Astrocyte of the hippocampus (primary cell): ENCODE data around the gene WDR62.
"Not testable (repeated sequence)": the region's sequence is repeated elsewhere in the genome, so short reads cannot be mapped to it uniquely, and the experiment has no call there.

Source experiments
- DNase-seq: peaks from one replicate; pipeline ENCODE4 v3.0.0; 2011; ENCODE audit warnings: low read depth, low spot score

WDR62 gene

GRCh38 chr19:36032251-36033104 lies 22.2 kb upstream of the WDR62 start, which contains the start of gene CLIP3:
TSS of gene CLIP3 (minus strand) at chr19:36032873. CDS start at chr19:36032357, 516 bp downstream.
- DNase-seq: peak; percentile 88

DNA sequence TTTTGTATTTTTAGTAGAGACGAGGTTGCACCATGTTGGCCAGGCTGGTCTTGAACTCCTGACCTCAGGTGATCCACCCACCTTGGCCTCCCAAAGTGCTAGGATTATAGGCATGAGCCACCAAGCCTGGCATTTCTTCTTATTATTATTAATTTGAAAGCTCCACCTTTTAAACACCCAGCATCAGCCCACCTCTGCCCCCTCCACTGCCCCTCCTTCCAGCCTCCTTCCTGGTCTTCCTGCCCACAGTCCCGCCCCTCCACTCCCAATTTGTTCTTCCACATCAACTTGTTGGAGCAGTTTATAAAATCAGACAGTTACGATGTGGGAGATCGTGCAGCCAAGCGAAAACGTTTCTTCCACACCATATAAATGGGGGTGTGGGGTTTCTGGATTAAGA lies 14.2 kb upstream of the WDR62 start:
- DNase-seq: no peak

GRCh38 chr19:36041092-36041491 lies 13.6 kb upstream of the WDR62 start:
- DNase-seq: not testable (repeated sequence)

DNA sequence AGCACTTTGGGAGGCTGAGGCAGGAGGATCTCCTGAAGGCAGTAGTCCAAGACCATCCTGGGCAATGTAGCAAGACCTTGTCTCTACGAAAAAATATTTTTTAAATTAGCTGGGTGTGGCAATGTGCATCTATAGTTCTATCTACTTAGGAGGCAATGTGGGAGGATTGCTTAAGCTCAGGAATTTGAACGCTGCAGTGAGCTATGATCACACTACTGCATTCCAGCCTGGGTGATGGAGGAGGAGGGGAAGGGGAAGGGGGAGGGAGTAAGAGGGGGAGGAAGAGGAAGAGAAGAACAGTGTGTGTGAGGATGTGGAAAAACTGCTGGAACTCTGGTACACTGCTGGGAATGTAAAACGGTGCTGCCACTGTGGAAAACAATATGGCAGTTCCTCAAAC lies 12.9 kb upstream of the WDR62 start:
- DNase-seq: peak; percentile 69

DNA sequence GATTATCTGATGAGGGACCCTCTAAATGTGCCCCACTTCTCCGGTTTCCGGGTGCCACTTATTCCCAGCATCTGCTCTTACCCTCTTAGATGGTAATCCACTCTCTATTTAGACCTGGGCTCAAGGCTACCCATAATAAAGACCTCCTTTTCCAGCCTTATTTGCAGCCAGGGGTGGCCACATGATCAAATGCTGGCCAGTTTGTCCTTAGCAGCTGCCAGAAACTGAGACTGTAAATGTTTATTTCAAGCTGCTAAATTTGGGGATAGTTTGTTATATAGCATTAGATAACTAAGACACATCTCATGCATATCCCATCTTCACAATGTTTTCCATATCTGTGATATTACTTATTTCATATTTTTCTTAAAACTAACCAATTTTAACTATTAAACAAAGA lies 10.7 kb upstream of the WDR62 start:
- no peak for DNase-seq

GRCh38 chr19:36046443-36047050 lies 8.2 kb upstream of the WDR62 start:
- DNase-seq: no peak

GRCh38 chr19:36047835-36048234 lies 6.9 kb upstream of the WDR62 start:
- no peak for DNase-seq

GRCh38 chr19:36049080-36049698 lies 5.5 kb upstream of the WDR62 start:
- DNase-seq: no peak

DNA sequence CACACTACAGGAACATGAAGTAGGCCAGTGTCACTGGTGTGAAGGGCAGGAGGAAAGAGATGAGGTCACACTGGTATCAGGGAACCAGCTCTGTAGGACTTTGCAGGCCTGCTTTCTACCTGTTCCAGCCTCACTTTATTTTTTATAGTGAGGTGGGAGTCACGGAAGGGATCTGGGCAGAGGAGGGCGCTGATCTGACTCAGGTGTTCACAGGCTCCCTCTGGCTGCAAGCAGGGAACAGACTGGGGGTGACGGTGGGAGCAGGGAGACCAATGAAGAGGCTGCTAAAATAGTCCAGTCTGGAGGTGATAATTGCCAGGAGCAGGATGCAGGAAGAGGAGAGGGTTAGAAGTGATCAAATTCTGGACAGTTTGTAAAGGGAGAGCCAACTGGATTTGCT lies 3.5 kb upstream of the WDR62 start:
- DNase-seq: no peak

GRCh38 chr19:36051637-36052036 lies 3.1 kb upstream of the WDR62 start:
- no peak for DNase-seq

DNA sequence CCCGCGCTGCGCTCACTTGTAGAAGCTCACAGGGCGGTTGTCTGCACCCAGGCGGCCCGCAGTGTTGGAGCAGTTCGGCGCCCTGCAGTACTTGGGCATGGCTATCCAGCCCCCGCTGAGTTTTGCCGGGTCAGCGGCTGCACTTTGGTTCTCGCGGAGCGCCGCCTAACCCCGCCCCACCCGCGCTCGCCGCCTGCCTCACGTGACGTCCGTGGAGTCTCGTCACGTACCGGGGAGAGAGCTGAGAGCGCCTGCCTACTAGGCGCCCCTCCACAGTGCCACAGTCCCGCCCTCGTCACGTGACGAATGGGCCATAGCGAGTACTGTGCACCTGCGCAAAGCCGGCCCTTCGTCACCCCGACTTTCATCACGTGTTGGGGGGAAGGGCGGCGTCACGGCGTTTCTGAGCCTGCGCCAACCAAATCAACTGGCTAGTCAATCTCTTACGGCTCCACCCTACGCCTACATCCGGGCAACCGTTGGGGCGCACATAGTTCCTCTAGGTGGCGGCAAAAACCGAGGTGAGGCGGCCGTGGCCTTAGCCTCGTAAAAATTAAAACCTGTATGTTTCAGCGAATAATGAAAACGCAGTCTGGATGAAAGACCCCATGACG lies 471 bp upstream of the WDR62 start, which contains the start of gene THAP8:
TSS of gene THAP8 (minus strand) at position 167 of the 614 bp plus-strand sequence. CDS start at position 99, 68 bp downstream.
- DNase-seq: peak; percentile 100

- no peak for DNase-seq
Observed at GRCh38 chr19:36058481-36059179, 3.9 kb downstream of the WDR62 start.

GRCh38 chr19:36059180-36059910 lies 4.6 kb downstream of the WDR62 start:
- no peak for DNase-seq

GRCh38 chr19:36060430-36060829 lies 5.7 kb downstream of the WDR62 start:
- peak; percentile 85 for DNase-seq

- no peak for DNase-seq
Observed at GRCh38 chr19:36061367-36061766, 6.7 kb downstream of the WDR62 start.

DNA sequence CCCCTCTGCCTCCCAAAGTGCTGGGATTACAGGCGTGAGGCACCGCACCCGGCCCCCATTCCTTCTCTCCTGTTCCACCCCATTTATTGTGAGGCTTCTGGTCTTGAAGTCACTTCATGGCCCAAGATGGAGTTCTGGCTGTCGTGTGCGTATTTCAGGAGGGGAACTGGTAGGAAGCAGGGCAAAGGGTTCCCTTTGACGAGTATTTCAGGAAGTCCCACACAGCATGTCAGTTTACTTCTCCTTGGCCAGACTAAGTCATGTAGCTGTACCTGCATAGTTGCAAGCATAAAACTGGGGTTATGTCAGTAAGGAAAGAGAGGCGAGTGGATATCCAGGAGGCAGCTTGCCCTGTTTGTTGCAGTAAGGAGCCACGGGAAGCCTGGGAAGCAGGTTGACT lies 10.1 kb downstream of the WDR62 start:
- no peak for DNase-seq

- DNase-seq: no peak
Observed at GRCh38 chr19:36067681-36068080, 13.0 kb downstream of the WDR62 start.

DNA sequence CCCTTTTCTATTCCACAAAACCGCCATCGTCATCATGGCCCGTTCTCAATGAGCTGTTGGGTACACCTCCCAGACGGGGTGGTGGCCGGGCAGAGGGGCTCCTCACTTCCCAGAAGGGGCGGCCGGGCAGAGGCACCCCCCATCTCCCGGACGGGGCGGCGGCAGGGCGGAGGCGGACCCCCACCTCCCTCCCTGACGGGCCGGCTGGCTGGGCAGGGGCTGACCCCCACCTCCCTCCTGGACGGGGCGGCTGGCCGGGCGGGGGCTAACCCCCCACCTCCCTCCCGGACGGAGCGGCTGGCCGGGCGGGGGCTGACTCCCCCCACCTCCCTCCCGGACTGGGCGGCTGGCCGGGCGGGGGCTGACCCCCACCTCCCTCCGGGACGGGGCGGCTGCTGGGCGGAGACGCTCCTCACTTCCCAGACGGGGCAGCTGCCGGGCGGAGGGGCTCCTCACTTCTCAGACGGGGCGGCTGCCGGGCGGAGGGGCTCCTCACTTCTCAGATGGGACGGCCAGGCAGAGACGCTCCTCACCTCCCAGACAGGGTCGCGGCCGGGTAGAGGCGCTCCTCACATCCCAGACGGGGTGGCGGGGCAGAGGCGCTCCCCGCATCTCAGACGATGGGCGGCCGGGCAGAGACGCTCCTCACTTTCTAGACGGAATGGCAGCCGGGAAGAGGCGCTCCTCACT lies 14.3 kb downstream of the WDR62 start:
- not testable (repeated sequence) for DNase-seq

DNA sequence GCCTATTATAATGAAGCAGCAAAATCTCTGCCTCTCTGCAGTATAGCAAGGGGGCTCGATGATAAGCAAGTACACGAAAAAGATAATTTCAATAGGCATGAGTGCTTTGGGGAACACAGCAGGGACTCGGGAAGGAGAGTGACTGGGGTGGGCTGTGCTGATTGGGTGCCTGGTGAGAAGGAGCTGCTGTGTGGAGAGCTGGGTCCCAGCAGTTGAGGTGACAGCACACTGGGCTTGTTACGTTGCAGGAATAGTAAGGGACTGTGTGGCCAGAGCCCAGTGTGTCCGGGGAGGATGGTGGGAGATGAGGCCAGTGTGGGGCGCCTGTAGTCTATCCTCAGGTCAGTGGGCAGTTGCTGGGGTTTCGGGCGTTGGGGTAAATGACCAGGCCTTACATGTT lies 17.4 kb downstream of the WDR62 start:
- DNase-seq: no peak
